Stimulated activated CD4-positive, alpha-beta T cell treated with anti-CD3 and anti-CD28 coated beads, Interleukin-2, amount 100 ng/mL, for 48 hours (primary cell): ENCODE measurements around the gene COL23A1.

ENCODE experiments used
- DNase-seq, 2 donors: peaks; one replicate each; pipeline ENCODE4 v3.0.0-alpha.2; 2020

The COL23A1 gene

DNA sequence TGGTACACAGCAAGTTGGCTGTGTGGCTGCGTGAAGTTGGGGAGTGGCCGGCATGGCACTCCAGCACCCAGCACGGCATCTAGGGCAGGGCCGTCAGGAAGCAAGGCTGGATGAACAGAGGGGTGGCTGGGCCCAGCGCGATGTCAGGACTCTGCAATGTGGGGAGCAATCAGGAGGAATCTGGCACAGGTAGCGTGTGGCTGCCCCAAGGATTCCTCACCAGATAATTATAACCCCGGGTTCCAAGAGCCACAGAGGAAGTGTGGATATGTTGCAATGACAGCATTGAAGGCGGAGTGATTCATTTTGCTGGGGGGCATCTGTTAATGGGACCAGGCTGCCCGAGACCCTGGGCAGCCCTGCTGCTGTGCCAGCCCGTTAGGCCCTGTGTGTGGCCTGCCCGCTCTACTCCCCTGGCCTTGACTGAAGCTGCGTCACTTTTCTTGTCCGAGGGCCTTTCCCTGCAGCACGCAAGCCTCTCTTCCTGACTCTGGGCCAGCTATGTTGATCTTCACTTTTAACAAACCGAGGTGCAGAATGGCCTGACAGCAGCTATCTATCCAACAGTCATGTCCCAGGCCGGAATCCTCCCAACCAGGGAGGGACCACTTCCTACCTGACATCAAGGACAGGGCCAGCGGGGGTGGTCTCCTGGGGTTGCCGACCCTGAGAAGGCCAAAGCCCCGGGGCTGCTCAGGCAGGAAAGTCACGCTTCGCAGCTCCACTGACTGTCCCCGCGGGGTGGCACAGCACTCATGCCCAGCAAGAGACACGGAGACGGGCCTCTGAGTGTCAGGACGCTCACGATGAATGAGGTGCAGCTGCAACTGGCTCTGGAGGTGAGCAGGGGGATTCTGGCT is 239.6 kb downstream of the COL23A1 start:
- no peak for DNase-seq

GRCh38 chr5:178349625-178350353 is 240.4 kb downstream of the COL23A1 start:
- DNase-seq, result no peak

DNA sequence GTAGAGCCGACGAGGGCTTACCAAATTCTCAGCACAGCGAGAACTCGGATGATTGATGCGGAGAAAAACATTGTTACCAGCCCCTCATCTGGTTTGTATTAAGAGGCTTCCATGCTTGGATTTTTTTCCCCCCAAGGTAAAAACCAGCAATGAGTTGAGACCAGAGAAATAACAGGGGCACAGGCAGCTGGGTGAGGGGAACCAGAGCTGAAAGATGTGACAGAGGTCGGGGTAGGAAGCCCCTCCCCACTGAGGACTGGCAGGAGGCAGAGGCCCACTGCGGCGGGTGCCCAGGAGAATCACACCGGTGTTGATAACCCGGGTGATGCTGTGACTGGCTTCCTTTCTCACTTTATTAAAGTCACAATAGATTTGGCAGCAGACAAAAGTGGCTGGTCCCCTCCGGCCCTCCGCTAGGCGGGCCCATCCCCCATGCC is 241.1 kb downstream of the COL23A1 start:
- no peak for DNase-seq

DNA sequence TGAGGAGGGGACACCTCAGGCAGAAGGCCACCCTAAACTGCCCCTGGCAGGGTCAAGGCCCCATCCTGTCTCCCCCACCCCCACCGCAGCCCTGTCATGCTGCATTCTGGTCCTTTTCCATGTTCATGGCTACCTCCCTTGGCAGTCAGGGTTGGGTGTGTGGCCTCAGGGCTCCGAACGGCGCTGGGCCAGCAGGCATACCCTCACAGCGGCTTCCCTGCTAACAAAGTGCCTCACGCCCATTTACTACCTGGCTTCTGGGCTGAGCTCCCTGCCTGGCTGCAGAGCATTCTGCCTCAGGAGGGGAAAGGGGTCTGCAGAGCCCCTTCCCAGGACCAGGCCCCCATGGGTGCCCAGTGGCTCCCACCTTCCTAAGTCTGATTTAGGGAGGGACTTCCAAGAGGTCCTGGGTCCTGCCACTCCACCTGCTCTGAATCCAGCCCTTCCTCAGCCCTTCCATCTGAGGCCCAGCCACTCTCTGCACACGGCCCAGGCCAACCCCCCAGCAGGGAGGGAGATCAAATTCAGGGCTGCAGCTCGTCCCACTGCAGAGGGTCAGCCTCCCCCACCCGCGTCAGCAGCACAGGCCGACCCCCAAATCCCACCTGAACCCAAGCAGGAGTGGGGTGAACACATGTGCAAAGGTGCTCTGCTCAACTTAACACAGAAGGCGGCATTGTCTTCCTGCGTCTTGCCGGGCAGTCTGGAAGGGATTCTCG is 241.7 kb downstream of the COL23A1 start:
- no peak for DNase-seq

DNA sequence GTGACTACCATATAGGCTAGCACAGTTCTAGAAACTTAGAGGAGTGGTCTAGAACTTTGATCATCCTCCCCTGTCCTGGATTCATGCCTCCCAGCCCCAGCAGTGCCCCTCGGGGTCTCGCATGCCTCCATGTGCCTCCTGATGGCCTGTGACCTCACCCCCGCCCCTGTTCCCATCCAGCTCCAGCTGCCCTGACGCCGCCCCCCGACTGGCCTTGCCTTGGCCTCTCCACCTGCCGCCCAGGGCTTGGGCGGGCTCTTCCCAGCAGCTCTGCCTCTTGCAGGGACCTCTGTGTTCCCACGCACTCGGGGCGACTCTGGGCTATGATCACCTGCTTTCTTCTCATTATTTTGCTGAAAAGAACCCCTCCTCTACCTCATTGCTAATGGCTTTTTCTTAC is 242.2 kb downstream of the COL23A1 start:
- no peak for DNase-seq

GRCh38 chr5:178346607-178347334 is 243.4 kb downstream of the COL23A1 start:
- no peak for DNase-seq

- DNase-seq, result no peak
These were observed 246.9 kb downstream of the COL23A1 start for GRCh38 chr5:178343306-178343705.

DNA sequence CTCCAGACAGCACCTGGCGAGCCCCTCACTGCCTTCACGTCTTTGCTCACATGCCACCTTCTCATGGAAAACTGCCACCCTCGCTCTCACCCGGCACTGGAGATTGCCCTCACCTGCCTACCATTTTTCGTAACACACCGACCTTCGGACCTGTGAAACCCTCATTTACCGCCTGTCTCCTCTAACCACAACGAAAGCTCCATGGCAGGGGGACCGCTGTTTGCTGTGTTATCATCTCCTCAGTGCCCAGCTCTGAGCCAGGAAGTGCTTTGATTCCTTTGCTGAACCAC is 248.4 kb downstream of the COL23A1 start:
- DNase-seq, result no peak

DNA sequence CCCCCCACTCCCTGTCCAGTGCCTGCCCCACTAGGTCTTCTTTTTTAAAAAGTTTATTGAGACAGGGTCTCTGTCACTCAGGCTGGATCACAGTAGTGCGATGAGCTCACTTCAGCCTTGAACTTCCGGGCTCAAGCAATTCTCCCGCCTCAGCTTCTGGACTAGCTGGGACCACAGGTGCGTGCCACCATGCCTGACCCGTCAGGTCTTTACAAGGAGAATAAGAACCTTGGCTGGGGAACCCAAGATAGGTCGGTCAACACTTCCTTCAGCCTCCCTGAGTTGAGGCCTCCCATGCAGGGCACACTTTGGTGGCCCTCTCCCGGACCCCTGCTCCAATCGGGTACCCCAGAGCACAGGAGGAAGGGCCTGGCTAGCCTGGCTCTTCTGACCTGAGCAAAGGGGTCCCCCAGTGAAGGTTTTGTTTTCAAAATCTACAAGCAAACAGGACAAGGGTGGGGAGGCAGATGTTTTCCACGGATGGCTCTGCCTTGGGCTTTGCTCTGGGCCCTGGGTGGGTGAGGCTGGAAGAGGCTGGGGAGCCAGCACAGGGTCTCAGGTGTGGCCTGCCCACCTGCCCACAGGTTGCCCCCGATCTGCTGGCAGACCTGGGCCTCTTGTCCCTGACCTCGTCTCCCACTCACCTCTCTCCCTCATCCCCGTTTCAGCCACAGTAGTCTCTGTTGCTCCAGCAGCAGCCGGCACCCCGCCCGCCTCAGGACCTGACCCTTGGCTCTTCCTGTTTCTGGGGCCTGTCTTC is 248.9 kb downstream of the COL23A1 start:
- DNase-seq, result no peak

DNA sequence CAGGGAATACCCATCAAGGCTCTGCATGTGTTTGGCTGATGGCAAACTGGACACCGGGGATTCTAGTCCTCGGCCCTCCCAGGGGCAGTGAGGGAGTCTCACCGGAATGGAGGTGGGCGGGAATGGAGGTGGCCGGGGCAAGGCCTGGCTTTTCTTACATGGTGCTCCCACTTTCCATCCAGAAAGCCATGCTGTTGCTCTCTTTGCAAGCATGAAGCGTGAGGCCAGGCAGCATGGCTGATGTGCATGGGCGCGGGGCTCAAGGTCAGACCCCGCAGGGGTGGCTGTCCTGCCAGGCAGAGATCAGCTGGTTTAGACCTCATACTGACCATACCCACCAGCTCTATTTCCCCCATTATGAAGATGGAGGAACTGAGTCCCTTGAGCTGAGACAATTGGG is 249.6 kb downstream of the COL23A1 start:
- no peak for DNase-seq

DNA sequence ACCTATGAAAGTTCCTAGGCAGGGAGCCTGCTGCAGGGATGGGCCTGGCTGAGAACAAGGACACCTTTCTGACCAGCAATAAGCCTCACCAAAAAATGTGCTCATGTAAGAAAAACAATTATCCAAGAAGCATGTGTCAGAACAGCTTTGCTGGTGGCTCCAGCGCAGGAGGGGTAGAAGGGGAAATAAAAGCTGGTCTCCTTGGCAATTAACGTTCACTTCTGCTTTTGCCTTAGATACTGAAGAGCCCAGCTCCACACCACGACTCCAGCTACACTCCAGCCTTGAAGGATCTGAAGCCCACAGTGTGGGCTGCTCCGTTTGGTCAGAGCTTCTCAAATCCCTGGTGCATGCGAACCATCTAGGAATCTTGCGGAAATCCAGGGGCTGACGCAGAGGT is 250.0 kb downstream of the COL23A1 start:
- no peak for DNase-seq

GRCh38 chr5:178339272-178339671 is 250.9 kb downstream of the COL23A1 start:
- DNase-seq, result no peak

GRCh38 chr5:178338750-178339144 is 251.4 kb downstream of the COL23A1 start:
- no peak for DNase-seq

GRCh38 chr5:178338126-178338749 is 252.0 kb downstream of the COL23A1 start:
- no peak for DNase-seq

DNA sequence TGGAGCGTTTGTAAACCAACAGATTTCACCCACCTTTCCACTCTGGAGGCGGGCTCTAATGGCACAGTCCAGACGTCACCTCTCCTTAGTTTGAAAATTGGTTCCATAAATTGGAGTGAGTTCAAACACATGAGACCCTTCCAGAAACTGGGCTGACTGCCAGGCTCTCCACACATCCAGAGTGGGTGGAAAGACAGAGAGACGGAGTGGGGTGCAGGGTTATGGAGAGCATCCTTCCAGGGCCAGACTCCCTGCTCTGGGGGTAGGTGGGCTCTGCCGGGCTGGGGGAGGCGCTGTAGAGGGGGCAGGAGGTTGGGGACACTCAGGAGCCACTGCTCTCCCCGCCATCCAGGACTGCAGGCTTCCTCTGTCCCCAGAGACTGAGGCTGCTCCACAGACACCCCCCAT is 252.9 kb downstream of the COL23A1 start:
- DNase-seq, result no peak

DNA sequence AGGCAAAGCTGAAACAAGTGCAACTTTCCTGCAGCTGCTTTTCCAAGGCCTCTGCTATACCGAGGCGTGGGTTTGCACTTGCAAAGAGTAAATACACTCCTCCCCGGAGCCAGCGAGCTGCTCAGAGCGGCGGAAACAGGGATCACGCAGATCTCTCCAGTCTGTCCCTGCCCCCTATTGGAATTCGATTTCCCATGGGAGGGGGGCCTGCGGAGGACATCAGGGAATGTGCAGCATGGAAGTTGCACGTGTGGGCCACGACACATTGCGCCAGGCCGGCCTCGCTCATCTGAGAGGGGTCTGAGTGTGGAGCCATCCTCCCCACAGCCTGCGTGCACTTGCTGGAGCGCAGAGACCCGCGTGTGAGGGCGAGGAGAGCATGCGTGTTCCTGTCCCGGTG is 253.3 kb downstream of the COL23A1 start:
- no peak for DNase-seq

DNA sequence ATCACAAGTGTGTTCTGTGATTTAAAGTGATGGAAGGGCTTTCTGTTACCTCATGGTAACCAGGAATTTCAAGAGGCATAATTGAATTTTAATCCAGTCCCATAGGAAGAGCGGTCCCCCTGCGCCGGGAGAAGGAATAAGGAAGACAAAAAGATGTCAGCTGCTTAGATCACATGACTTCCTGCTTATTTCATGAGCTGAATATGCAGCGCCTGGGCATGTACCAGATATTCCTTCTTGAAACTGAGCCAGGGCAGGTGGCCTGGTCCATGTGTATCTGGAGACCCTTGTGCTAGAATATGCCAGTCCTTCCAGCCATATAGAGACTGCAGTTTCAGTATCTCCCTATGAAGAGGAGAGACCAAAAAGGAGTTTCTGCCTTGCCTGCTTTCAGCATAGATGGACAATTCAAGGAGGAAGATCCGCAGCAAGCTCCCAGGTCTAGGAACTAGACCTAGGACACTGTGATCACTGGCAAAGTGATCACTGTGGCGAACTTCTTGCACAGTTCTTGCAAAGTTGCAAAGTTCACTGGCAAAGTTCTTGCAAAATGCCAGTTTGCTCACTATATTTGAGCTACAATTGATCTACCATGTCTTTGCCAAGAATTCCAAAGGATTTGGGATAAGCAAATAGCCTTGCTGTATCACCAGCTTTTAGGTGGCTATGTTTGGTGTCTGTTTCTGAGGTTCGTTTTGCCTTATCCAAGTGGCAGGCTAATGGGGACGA is 254.7 kb downstream of the COL23A1 start:
- DNase-seq, result no peak

- DNase-seq, result no peak
These were observed 255.3 kb downstream of the COL23A1 start for GRCh38 chr5:178334861-178335260.

- no peak for DNase-seq
These were observed 256.2 kb downstream of the COL23A1 start for GRCh38 chr5:178333821-178334481.

DNA sequence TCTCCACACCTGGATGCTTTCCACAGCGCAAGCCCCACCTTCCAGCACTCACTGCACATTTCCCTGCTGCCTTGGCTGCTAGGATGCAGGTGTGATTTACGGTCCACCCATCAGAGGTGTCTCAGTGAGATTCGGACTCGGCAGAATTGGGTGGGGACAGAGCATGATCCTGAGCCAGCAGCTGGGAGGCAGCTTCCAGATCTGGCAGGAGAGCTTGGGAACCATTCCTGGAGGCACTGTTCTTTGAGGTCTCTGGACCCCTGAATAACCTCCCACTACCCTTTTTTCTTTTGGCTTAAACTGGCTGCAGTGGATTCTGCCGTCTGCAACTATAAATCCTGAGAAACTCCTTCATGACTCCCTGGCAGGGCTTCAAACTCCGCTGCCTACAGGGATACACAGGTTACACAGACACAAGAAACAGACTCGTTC is 258.0 kb downstream of the COL23A1 start:
- no peak for DNase-seq
